Astrocyte of the spinal cord (primary cell): Measurements from ENCODE around the gene NUAK2.

ENCODE experiments used
- DNase-seq: peaks from one replicate; pipeline ENCODE4 v3.0.0; 2011; ENCODE audit warnings: low read depth, low spot score
- H3K4me3 ChIP-seq: 2 replicates; pipeline ENCODE4 v1.5.1; 2011; ENCODE audit warnings: low read depth, mild to moderate bottlenecking, low read length, moderate library complexity
- CTCF ChIP-seq: IDR thresholded peaks from 2 replicates; pipeline ENCODE4 v1.5.1; 2012; ENCODE audit warnings: low read depth, mild to moderate bottlenecking, low read length, inconsistent platforms
- in situ Hi-C: cut with HindIII; loops from 2 replicates; pipeline ENCODE4 v1.10.0; 2017; ENCODE audit warnings: low sequenced_read_pairs

The NUAK2 gene

GRCh38 chr1:205272536-205272935, 49.0 kb downstream of the NUAK2 start:
- in situ Hi-C loops: no loop called here
- no peak overlapping the region for H3K4me3 ChIP-seq
- no peak for TF ChIP-seq CTCF
- DNase-seq: no peak

- no peak for DNase-seq
- in situ Hi-C loops: no loop called here
- no peak overlapping the region for H3K4me3 ChIP-seq
- no peak for TF ChIP-seq CTCF
Measured at GRCh38 chr1:205271745-205272144, 49.8 kb downstream of the NUAK2 start.

GRCh38 chr1:205271277-205271676, 50.3 kb downstream of the NUAK2 start:
- no peak for DNase-seq
- H3K4me3 ChIP-seq: no peak overlapping the region
- in situ Hi-C loops: no loop called here
- peak; percentile 31 for TF ChIP-seq CTCF

GRCh38 chr1:205270764-205271163, 50.8 kb downstream of the NUAK2 start:
- in situ Hi-C loops: no loop called here
- DNase-seq: no peak
- no peak overlapping the region for H3K4me3 ChIP-seq
- no peak for TF ChIP-seq CTCF

- no peak for TF ChIP-seq CTCF
- DNase-seq: no peak
- in situ Hi-C loops: no loop called here
- H3K4me3 ChIP-seq: no peak overlapping the region
Measured at GRCh38 chr1:205270271-205270670, 51.3 kb downstream of the NUAK2 start.

GRCh38 chr1:205269711-205270110, 51.8 kb downstream of the NUAK2 start:
- no peak for TF ChIP-seq CTCF
- no peak overlapping the region for H3K4me3 ChIP-seq
- no peak for DNase-seq
- in situ Hi-C loops: no loop called here
